CD4-positive, alpha-beta T cell treated with Interleukin-17A for 4 hours (primary cell): ENCODE measurements around the gene CEBPG.

Experiments
- DNase-seq: peaks from one replicate; pipeline ENCODE4 v3.0.0-alpha.2; 2020; ENCODE audit warnings: mixed read lengths

The CEBPG gene

DNA sequence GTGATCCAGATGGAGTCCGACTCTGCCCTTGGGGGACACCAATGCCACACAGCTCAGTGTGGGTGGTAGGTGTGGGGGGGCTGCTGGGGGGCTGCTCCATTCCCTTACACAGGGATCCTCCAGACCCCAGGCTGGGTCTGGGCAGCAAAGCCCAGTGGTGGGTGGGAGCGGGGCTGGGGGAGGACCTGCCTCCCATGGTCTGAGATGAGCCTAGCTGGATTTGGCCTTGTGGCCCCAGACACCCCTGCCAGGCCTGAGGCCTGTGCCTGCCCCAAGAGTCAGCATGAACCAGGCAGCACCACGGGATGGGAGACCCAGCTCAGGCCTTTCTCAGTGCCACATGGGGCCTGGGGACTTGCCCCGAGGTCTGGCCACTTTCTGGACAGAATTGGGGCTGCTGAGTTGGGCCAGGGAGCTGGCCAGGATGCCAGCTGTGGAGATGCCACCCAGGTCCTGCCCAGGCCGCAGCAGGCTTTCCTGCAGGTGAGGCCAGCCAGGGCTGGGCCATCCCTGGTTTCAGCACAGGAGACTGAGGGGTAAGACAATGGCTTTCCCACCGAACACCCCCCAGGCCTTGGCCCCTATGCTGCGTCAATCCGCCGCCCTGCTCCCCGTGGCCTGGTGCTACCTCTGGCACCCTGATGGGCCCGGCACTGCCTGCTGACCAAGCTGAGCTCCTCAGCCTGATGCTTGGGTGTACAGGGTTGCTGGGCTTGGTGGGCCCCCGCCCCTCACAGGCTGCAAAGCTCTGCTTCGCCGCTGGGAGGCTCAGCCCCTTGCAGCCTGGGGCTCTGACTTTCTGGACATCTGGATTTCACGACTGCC is 24.2 kb downstream of the CEBPG start:
- DNase-seq: no peak

DNA sequence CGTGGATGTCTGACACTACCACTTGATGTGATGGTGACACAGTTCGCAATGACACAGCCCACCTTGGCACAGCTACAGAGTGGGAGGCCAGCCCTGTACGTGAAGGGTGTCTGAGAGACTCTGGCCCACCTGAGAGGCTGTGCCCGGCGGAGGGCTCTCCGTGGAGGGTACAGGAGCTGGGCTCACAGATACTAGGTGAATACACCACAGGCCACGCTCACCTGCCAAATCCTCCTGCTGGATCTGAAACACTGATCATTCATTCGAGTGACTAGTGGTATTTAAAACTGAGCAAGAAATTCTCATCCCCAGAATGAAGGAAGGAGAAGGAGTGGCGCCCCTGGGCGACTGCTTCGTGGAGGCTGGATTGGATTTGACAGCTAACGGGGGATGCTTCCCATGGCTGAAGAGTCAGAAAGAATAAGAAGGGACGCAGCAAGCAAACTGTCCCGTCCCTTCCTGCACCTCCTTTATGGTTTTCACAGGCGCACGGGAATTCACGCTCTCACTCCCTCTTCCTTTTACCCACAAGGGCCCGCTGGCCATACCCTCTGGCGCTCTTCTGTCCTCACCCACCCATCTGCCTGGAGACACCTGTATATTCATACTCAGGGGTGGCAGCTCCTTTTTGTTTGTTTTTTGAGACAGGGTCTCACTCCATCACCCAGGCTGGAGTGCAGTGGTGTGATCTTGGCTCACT is 25.0 kb downstream of the CEBPG start:
- DNase-seq: no peak

DNA sequence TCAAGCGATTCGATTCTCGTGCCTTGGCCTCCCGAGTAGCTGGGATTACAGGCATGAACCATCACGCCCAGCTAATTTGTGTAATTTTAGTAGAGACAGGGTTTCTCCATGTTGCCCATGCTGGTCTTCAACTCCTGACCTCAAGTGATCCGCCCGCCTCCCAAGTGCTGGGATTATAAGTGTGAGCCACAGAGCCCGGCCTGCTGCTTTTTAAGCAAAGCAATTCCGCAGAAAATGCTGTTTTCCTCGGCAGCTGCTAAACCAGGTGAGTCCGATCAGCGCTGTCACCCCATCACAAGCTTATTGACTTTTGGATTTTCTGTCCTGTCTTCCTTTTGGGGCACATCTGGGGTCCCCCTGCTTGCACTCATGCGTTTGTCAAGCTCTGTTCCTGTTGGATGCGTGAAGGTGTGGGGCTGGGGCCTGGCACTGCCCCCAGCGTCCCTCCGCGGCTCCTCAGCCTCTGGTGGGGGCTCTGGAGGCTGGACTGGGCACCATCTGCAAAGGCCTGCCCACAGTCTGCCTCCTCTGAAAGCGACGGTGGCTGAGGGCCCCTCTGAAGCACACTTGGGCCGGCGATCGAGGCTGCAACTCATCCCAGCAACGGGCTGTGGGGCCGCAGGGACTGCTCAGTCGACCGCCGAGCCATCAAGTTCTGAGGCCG is 25.7 kb downstream of the CEBPG start:
- DNase-seq: no peak

DNA sequence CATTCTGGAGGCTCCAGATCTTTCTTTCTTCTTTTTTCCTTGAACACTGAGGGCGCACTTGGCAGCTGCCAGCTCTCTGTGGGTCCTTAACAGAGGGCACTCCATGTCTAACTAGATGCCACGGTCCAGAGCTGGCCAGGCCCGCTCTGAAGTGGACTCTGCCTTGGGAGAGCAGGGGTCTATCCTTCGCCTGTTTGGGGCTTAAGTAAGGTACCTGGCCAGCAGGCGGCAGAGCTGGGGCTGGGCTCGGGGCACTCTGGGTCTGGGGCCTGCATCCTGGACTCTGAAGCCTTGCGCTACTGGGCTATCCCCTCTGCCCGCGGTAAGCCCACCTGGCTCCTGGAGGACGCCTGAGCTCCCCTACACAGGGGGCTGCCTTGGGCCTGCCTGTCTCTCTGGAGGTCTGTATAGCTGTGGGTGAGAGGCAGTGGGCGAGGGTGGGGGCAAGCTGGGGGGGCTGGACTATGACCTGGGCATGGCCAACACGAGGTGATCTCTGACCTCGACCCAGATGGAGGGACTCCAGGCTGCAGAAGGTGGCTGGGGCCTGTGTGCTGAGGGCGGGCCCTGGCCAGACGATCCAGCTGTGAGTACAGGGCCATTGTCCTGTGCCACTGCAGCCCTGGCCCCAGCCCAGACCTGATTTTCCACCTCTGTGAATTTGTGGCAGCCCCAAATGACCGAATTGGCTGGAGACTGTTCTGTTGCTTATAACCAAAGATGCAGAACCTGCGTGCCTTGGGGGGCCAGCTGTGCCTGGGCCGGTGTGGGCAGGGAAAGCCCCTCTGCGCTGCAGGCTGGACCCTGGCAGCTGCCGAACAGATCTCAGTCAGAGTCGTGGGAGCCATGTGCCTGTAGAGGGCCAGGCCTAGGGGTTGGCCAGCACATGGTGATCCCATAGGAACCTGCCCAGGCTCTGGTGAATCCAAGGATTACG is 26.5 kb downstream of the CEBPG start:
- no peak for DNase-seq

DNA sequence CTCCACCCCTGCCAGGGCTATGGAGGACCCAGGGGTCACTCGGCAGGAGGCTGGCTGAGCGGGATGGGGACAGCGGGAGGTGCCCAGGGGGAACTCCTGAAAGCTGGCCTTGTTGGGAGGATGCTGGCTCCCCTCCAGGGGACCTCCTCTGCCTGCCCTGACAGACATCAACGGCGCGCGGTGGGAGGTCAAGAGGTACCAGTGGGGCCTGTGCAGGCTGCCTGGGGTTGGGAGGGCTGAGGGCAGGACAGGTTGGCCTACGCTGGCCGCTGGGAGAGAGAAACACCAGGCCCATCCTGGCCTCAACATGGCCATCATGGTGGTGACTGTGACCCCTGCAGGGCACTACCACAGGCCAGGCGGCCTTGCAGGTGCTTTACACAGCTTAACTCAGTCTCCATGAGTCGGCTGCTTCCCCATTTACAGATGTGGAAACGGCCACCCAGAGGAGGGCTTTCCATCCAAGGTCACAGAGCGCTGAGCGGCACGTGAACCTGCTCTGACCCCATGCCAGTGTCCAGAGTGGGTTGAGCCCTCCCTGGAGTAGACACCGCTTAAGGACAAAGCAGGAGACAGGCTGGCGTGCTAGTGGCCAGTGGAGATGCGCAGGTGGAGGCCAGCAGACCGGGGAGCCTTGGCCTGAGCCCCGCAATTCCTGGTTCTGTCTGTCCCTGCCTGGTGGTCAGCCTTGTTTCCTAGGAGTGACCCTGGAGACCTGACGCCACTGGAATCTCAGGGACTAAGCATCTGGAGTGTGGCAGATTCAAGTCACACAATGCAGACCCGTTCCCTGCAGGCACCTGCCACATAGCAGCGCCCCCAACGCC is 27.6 kb downstream of the CEBPG start:
- no peak for DNase-seq

DNA sequence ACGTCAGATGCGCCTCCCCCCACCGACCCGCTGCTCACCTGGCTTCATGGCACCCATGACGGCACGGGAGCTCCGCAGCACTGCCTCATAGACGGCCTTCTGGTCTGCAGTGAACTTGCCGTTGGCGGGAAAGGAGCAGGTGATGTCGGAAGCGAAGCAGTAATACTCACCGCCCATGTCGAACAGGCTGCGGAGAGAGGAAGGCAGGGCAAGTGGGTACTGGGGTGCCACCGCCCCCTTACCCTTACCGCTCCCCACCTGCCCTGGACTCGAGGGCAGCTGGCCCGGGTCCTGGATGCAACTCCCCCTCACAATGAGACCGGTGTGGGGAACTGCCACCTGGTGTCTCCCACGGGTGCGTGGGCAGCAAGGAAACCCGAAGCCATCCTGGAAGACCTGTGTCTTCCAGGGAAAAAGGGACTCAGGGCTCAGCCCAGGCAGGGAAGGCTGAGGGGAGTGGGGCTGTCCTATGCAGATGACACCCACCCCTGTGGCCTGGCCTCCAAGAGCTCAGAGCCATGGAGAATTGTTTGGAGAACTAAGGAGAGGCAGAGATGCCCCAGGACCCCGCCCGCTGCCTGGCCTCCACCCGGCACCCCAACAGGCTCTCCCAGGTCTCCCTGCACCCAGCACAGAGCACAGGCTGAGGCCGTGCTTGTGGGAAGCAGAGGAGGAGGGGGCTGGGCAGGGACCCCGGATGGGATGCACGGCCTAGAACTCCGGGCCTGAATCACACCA is 28.3 kb downstream of the CEBPG start:
- no peak for DNase-seq

DNA sequence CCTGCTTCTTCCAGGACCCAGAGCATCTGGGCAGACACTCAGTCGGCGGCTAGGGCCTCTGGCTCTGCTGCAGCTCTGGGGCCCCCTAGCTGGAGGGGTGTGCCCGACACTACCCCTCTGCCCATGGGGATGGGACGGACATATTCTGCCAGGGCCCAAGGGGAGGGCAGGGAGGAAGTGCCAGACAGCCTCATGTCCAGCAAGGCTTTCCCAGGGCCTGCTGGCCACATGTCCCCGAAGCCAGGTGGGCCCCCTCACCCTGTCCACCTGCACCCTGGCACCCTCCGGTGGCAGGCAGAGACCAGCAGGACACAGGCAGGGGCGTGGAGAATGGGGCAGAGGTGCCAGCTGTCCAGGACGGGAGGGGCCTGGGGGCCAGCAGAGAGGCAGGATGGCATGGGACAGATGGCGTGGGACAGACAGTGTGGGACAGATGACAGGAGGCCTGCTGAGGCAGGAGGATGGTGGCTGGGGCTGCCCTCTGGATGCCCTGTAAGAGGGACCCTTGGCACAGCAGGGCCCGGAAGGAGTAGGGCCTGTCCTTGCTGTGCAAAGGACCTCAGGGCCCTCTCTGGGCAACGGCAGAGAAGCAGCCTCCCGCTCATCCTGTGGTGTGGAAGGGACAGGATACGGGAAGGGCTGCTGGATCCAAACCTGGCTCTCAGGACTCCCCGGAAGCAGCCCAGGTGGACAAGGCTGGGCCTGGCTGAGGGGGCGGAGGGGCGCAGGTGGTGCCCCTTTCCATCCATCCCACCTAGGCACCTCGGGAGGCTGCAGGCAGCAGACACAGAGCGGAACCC is 29.1 kb downstream of the CEBPG start:
- DNase-seq: no peak

DNA sequence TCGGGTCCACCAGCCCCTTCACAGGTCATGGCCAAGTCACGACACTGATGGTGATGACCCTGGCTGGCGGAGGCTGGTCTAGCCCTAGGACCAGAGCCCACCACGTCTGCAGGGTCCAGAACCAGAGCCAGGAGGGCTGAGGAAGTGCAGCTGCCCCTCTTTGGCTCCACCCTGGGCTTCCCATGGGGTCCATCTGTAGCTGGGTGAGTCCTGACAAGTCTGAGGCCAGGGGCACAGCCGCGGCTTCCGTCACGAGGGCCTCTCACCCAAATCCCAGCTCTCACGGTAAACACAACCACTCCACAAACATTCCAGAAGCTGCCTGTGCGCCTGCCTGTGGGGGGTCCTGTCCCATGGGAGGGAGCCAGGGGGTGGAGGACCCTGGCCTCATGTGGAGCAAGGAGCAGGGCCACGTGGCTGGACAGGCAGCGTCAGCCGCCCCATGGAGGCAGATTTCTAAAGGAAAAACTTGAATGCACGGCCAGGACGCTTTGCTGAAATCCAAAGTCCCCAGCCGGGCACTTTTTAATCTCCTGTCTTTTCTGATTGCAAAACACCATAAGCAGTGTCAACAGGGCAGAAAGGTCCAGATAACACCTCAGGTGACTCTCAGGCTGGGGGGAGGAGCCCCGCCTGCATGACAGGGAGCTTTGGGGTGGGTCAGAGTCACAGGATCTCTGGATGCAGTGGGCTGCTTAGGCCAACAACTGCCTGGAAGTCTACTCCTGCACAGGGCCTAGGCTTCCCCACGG is 29.9 kb downstream of the CEBPG start:
- no peak for DNase-seq

DNA sequence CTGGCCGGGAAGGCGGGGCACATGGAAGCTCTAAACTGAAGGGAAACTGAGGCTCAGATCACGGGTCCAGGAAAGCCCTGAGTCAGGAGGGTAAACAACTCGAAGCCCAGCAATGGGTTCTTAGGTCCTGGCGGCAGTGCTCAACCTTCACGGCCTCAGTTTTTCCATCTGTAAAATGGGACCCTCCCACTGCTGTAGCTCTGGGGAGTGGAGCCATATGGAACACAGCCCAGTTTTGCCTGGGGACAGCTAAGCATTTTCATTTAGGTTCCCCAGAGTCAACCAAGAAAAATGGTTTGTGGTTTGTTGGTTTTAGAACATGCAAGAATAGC is 30.4 kb downstream of the CEBPG start:
- no peak for DNase-seq

DNA sequence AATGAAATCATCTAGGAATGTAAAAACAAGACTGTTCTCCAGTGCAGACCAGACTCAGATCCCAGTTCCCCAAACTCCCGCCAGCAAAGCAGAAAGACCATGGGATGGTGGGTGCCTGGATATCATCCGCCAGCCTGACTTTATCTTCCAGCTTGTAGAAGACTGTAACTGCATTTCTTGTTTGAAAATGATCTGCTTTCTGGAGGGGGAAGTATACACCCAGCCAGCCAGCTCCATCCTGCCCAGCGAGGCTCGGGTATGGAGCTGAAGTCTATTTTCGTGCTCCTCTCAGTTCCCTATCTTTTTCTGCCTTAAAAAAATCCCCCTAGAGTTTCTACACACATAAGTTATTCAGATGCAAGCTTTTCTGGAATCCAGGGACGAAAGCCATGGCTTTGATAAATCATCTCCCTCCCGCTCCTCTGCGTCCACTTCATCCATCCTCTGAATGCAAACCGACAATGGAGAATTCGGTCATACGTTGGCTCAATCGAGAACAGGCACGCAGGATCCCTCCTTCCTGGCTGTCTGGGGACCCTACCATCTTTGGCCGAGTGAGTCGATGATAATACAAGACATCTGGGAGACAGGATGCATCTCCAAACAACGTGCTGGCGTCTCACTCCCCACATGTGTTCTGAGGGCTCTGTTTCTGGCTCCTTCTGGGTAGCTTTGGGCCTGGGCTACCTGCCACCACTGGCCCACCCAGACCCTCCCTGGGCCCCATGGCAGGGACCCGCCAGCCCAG is 31.2 kb downstream of the CEBPG start:
- no peak for DNase-seq

DNA sequence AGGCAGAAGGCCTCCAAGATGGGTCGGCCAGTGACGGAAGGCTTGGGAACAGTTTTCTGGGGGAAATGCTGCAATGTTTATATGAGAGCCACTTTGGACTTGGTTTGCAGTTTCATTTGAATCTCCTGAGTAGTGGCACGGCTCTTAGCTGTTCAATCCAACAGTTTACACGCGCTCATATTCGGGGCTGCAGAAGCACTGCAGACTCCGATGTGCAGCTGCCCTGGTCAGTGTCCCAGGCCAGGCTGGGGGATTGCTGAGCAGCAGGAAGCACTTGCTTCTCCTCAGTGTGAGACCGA is 31.7 kb downstream of the CEBPG start:
- no peak for DNase-seq

DNA sequence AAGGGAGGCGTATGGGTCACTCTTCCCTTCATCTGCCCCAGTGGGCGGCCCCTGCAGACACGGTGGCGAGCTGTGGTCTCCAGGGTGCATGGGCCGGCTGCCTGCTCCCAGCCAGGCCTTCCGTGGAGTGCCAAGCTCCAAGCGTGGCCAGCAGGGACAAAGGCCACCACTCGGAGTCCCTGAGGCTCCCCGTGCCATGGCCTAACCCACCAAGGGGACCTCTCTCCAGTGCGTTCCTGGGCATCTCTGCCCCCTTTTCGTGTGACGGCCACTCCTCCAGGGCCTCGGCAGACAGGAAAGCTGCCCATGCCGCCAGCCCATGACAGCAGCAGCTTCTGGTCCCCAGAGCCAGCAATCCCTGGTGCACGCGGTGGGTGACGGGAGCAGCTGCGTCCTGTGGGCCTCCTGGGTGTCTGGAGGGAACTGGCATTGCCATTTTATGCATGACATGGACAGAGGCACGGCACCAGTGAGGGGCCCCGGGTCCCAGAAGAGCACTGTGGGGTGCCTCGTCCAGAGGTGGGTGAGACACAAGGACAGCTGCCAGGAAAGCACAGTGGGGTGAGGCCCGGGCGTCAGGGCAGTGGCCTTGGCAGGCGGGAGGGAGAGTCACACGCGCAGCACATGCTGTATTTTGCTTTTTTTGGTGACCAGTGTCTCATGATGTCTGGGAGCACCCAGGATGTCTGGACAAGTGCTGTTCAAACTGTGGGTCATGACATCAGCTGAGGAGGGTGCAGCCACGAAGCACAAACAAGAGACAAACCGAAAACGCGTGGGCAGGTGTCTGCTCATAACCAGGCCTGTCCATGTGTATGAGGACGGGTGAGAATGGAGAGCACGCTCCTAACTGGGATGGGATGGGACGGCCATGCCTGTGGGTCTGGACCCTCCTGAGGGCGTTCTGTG is 32.3 kb downstream of the CEBPG start:
- no peak for DNase-seq

DNA sequence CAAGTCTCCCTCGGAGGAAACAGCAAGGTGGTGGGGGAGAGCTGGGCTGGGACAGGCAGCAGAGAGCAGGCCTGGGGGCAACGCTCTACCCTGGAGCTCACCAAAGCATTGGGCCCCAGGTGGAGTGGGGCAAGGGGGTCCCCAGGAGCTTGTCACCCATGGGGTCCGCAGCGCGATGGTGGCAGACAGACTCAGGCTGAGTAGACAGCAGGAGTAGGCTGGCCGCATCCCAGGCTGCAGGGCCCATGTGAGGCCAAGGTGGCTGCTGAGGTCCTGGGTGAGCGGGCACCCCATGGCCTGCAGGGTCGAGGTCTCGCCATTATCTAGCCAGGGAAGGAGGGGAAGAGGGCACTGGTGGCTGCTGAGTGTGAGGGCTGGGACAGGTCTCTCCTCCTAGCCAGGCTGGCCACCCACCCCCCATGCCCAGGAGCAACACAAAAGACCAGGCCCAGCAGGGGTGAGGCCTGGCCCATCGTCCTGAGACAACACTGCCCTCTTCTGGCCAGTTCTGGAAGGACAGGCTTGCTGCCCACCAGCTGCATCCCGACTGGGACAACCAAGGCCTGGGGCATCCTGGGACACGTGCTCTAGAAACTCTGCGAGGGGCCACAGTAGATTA is 33.1 kb downstream of the CEBPG start:
- peak; percentile 80 for DNase-seq

DNA sequence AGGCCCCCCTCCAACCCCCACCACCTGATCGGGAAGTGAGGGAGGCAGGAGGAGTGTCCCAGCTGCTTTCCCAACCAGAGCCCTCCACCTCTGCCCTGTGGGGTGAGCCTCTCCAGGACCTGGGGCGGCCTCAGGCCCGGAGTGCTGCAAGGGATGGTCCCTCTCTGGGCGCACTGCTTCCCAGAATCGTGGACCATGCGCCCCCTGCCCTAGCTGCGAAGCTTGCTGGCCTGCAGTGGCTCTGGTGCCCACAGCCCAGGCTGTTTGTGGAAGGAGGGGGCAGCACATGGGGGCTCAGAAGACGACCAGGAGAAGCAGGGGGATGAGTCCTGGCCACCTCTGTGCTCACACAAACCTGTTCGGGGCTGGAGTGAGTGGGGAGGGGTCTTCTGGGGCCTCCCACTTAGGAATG is 33.6 kb downstream of the CEBPG start:
- no peak for DNase-seq

DNA sequence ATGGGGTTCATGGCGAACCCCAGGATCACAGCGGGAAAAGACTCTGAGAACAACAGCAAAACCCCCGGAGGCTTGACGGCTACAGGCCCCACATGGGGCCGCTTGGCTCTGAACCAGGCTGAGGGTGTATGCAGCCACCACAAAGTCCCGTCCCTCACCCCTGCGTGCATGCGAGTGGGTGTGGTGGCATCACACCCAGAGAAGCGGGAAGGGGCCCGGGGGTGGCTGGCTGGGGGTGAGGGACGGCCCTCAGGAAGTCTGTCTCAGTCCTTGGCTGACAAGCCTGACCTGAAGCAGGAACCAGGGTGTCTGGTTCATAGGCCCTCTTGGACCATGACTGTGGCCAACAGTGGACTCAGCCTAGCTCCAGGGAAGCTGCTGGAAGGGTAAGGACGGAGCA is 34.2 kb downstream of the CEBPG start:
- DNase-seq: no peak

DNA sequence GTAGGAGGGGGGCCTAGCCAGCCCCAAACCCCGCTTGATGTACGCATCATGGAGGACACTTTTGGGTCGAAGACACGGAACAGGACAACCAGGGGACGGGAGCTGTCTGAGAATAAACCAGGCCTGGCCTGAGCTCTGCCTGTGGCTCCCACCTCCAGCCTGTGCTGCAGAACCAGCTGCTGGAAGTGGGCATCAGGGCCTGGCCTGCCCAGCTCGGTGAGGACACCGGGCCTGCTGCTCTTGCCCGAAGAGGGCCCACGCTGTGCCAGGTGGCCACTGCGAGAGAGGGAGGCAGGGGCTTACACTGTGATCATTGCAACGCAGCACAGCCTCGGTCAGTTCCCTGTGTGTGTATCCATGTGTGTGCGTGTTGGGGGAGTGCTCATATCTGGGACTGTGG is 34.6 kb downstream of the CEBPG start:
- no peak for DNase-seq
